Neural cell (in vitro differentiated cells): Measurements from ENCODE around the gene CD300A. TPM values are rescaled to one million over a fixed set of nuclear protein-coding genes. Genes with fewer than 3 reads are reported as not detected.

Experiments used
- H2AFZ ChIP-seq: fragments of 200-600, 300-800 bp; sonication (generic), shearing (Covaris generic); 2 replicates; pipeline ENCODE4 v1.6.0; 2014; ENCODE audit warnings: low read depth, mild to moderate bottlenecking, antibody characterized with exemption, low read length, moderate library complexity
- H3F3A ChIP-seq: fragments of 200-600 bp; shearing (Covaris generic); 2 replicates; pipeline ENCODE4 v1.6.1; 2016; ENCODE audit warnings: mild to moderate bottlenecking, moderate library complexity, mixed read lengths, antibody characterized with exemption, low read length; ENCODE audit not compliant: insufficient read depth, poor library complexity, severe bottlenecking
- H3K27ac ChIP-seq: fragments of 200-600, 300-800 bp; sonication (generic), shearing (Covaris generic); 2 replicates; pipeline ENCODE4 v1.5.1; 2014; ENCODE audit warnings: mild to moderate bottlenecking, low read length, moderate library complexity
- H3K27me3 ChIP-seq: fragments of 300-800, 200-600 bp; sonication (generic), shearing (Covaris generic); 2 replicates; pipeline ENCODE4 v1.6.0; 2014; ENCODE audit warnings: mild to moderate bottlenecking, low read depth, low read length, moderate library complexity; ENCODE audit not compliant: insufficient read depth
- H3K36me3 ChIP-seq: fragments of 300-800, 200-600 bp; sonication (generic), shearing (Covaris generic); 2 replicates; pipeline ENCODE4 v1.5.1; 2014; ENCODE audit warnings: mild to moderate bottlenecking, antibody characterized with exemption, low read length, moderate library complexity; ENCODE audit not compliant: insufficient read depth
- H3K4me2 ChIP-seq: fragments of 300-800, 200-600 bp; sonication (generic), shearing (Covaris generic); 2 replicates; pipeline ENCODE4 v1.6.0; 2014; ENCODE audit warnings: mild to moderate bottlenecking, low read length
- H3K4me3 ChIP-seq: fragments of 300-800, 200-600 bp; sonication (generic), shearing (Covaris generic); 2 replicates; pipeline ENCODE4 v1.5.1; 2014; ENCODE audit warnings: mild to moderate bottlenecking, low read length, moderate library complexity
- H3K79me2 ChIP-seq: fragments of 200-600 bp; shearing (Covaris generic); replicated peaks from 2 replicates; pipeline ENCODE4 v1.6.0; 2014; ENCODE audit warnings: mild to moderate bottlenecking, low read length, moderate library complexity; ENCODE audit not compliant: insufficient read depth
- H3K9ac ChIP-seq: fragments of 300-800, 200-600 bp; sonication (generic), shearing (Covaris generic); 2 replicates; pipeline ENCODE4 v1.6.1; 2016; ENCODE audit warnings: mild to moderate bottlenecking, low read length, mixed read lengths
- H3K9me2 ChIP-seq: fragments of 200-600 bp; shearing (Covaris generic); 2 replicates; pipeline ENCODE4 v1.6.1; 2016; ENCODE audit warnings: mild to moderate bottlenecking, low read length, mixed read lengths; ENCODE audit not compliant: insufficient read depth
- H3K9me3 ChIP-seq: fragments of 200-600, 300-800 bp; sonication (generic), shearing (Covaris generic); 2 replicates; pipeline ENCODE4 v1.6.1; 2016; ENCODE audit warnings: mild to moderate bottlenecking, mixed run types, low read length, moderate library complexity, mixed read lengths
- H4K20me1 ChIP-seq: fragments of 200-600 bp; shearing (Covaris generic); 2 replicates; pipeline ENCODE4 v1.6.1; 2016; ENCODE audit warnings: mild to moderate bottlenecking, mixed run types; ENCODE audit not compliant: insufficient read depth
- CTCF ChIP-seq: fragments of 450-650 bp; IDR thresholded peaks from 2 replicates; pipeline ENCODE4 v1.5.1; 2014; ENCODE audit warnings: antibody characterized with exemption, mild to moderate bottlenecking, moderate library complexity; ENCODE audit not compliant: poor library complexity, severe bottlenecking
- EP300 ChIP-seq: fragments of 450-650 bp; conservative IDR thresholded peaks from 2 replicates; pipeline ENCODE4 v1.6.1; 2014; ENCODE audit warnings: antibody characterized with exemption, mild to moderate bottlenecking, moderate library complexity; ENCODE audit not compliant: poor library complexity, severe bottlenecking
- EZH2 ChIP-seq: fragments of 200-600, 300-800 bp; shearing (Covaris generic), sonication (generic); IDR thresholded peaks from 2 replicates; pipeline ENCODE4 v1.6.1; 2014; ENCODE audit warnings: antibody characterized with exemption, low read length, borderline replicate concordance, mild to moderate bottlenecking; ENCODE audit not compliant: insufficient read depth, poor library complexity, severe bottlenecking
- MXI1 ChIP-seq: fragments of 450-650 bp; conservative IDR thresholded peaks from 2 replicates; pipeline ENCODE4 v1.6.1; 2014; ENCODE audit warnings: antibody characterized with exemption, mild to moderate bottlenecking; ENCODE audit not compliant: poor library complexity, severe bottlenecking
- POLR2AphosphoS5 ChIP-seq: IDR thresholded peaks from 2 replicates; pipeline ENCODE4 v1.6.1; 2012
- RAD21 ChIP-seq: fragments of 450-650 bp; conservative IDR thresholded peaks from 2 replicates; pipeline ENCODE4 v1.6.1; 2014; ENCODE audit warnings: antibody characterized with exemption, mild to moderate bottlenecking, moderate library complexity
- REST ChIP-seq: IDR thresholded peaks from 2 replicates; pipeline ENCODE4 v1.6.1; 2012; ENCODE audit warnings: borderline replicate concordance
- SMC3 ChIP-seq: fragments of 450-650 bp; conservative IDR thresholded peaks from 2 replicates; pipeline ENCODE4 v1.6.1; 2014; ENCODE audit warnings: antibody characterized with exemption, mild to moderate bottlenecking, moderate library complexity; ENCODE audit not compliant: poor library complexity
- TAF1 ChIP-seq: IDR thresholded peaks from 2 replicates; pipeline ENCODE4 v1.6.1; 2012; ENCODE audit warnings: low read depth
- polyA plus RNA-seq: library from polyadenylated mRNA; depleted of rRNA; stranded (reverse); fragments of >200 nt; gene quantifications from 2 replicates; pipeline ENCODE4 v1.2.3, GENCODE V29; 2014

The CD300A gene
- polyA plus RNA-seq, 1 donor from 2014 or later, result 0.35 TPM

GRCh38 chr17:74521701-74522201 lies 55.3 kb downstream of the CD300A start:
- no peak overlapping the region for H3K4me3 ChIP-seq
- H2AFZ ChIP-seq, result no peak overlapping the region
- H3F3A ChIP-seq, result no peaks in the 10 kb centered on the region
- H3K27me3 ChIP-seq, result no peaks in the 10 kb centered on the region
- TF ChIP-seq REST, result no peak
- no peak for TF ChIP-seq SMC3
- TF ChIP-seq RAD21, result no peak
- no peaks in the 10 kb centered on the region for H4K20me1 ChIP-seq
- no peak overlapping the region for H3K27ac ChIP-seq
- no peaks in the 10 kb centered on the region for H3K79me2 ChIP-seq
- no peaks in the 10 kb centered on the region for H3K9me2 ChIP-seq
- no peaks in the 10 kb centered on the region for H3K9me3 ChIP-seq
- H3K36me3 ChIP-seq, result no peaks in the 10 kb centered on the region
- no peak overlapping the region for H3K4me2 ChIP-seq
- H3K9ac ChIP-seq, result no peak overlapping the region

- Histone ChIP-seq H3K9me2 (no peaks in the 10 kb centered on the region), H3K36me3 (no peaks in the 10 kb centered on the region), H3K4me2 (no peak overlapping the region), H3F3A (no peaks in the 10 kb centered on the region), H3K9me3 (no peaks in the 10 kb centered on the region), H2AFZ (no peak overlapping the region), H3K27ac (no peak overlapping the region), H4K20me1 (no peaks in the 10 kb centered on the region), H3K79me2 (no peaks in the 10 kb centered on the region), H3K27me3 (no peaks in the 10 kb centered on the region), H3K9ac (no peak overlapping the region), H3K4me3 (no peak overlapping the region)
- TF ChIP-seq POLR2AphosphoS5, result no peak
- TF ChIP-seq MXI1, result no peak
- no peak for TF ChIP-seq REST
- no peak for TF ChIP-seq EP300
- TF ChIP-seq SMC3, result no peak
- no peak for TF ChIP-seq EZH2
- no peak for TF ChIP-seq TAF1
- no peak for TF ChIP-seq RAD21
- no peak for TF ChIP-seq CTCF
Measured at GRCh38 chr17:74522381-74523105, 56.1 kb downstream of the CD300A start.
